Measurements from ENCODE around the gene PAQR8. TPM values are rescaled to one million over a fixed set of nuclear protein-coding genes. Genes with fewer than 3 reads are reported as not detected.

The PAQR8 gene
- total RNA-seq, 1 donor from 2014 or later, result 4.4 TPM

- Histone ChIP-seq H3K4me3 (ENCODE audit: low read depth, low read length) (no peak overlapping the region), H3K27me3 (ENCODE audit: control insufficient read depth, insufficient read depth, low read length) (no peaks in the 10 kb centered on the region), H3K36me3 (ENCODE audit: control insufficient read depth, insufficient read depth, low read length) (no peaks in the 10 kb centered on the region)
- no peak for TF ChIP-seq CTCF (IDR thresholded peaks at IDR 0.05; ENCODE audit: insufficient read depth, low read length, poor library complexity, severe bottlenecking)
- no peak for DNase-seq (ENCODE audit: low read depth)
Measured at GRCh38 chr6:52351879-52352238, 10.1 kb upstream of the PAQR8 start.

GRCh38 chr6:52352239-52353018 is 9.5 kb upstream of the PAQR8 start:
- H3K4me3 ChIP-seq (ENCODE audit: low read depth, low read length), result no peak overlapping the region
- no peak for TF ChIP-seq CTCF (IDR thresholded peaks at IDR 0.05; ENCODE audit: insufficient read depth, low read length, poor library complexity, severe bottlenecking)

GRCh38 chr6:52356017-52356416 is 5.9 kb upstream of the PAQR8 start:
- Histone ChIP-seq H3K4me3 (ENCODE audit: low read depth, low read length) (no peak overlapping the region), H3K36me3 (ENCODE audit: control insufficient read depth, insufficient read depth, low read length) (no peaks in the 10 kb centered on the region), H3K27me3 (ENCODE audit: control insufficient read depth, insufficient read depth, low read length) (no peaks in the 10 kb centered on the region)
- TF ChIP-seq CTCF (IDR thresholded peaks at IDR 0.05; ENCODE audit: insufficient read depth, low read length, poor library complexity, severe bottlenecking), result no peak
- DNase-seq (ENCODE audit: low read depth), result no peak

More at GRCh38 chr6:52352239-52353018, 9.5 kb upstream of the PAQR8 start:
- no peaks in the 10 kb centered on the region for H3K27me3 ChIP-seq (ENCODE audit: control insufficient read depth, insufficient read depth, low read length)
- DNase-seq (ENCODE audit: low read depth), result peak; percentile 99
- no peaks in the 10 kb centered on the region for H3K36me3 ChIP-seq (ENCODE audit: control insufficient read depth, insufficient read depth, low read length)

GRCh38 chr6:52359403-52359802 is 2.5 kb upstream of the PAQR8 start:
- DNase-seq (ENCODE audit: low read depth), result no peak
- Histone ChIP-seq H3K36me3 (ENCODE audit: control insufficient read depth, insufficient read depth, low read length) (no peaks in the 10 kb centered on the region), H3K27me3 (ENCODE audit: control insufficient read depth, insufficient read depth, low read length) (no peaks in the 10 kb centered on the region), H3K4me3 (ENCODE audit: low read depth, low read length) (no peak overlapping the region)
- no peak for TF ChIP-seq CTCF (IDR thresholded peaks at IDR 0.05; ENCODE audit: insufficient read depth, low read length, poor library complexity, severe bottlenecking)

GRCh38 chr6:52360028-52360427 is 1.9 kb upstream of the PAQR8 start:
- H3K27me3 ChIP-seq (ENCODE audit: control insufficient read depth, insufficient read depth, low read length), result no peaks in the 10 kb centered on the region
- H3K4me3 ChIP-seq (ENCODE audit: low read depth, low read length), result no peak overlapping the region
- no peaks in the 10 kb centered on the region for H3K36me3 ChIP-seq (ENCODE audit: control insufficient read depth, insufficient read depth, low read length)
- DNase-seq (ENCODE audit: low read depth), result no peak
- TF ChIP-seq CTCF (IDR thresholded peaks at IDR 0.05; ENCODE audit: insufficient read depth, low read length, poor library complexity, severe bottlenecking), result no peak
